HAP-1 (cell line): ENCODE data around the gene DYRK1A.

Experiments used
- DNase-seq, 2 experiments: peaks; one replicate each; pipeline ENCODE4 v3.0.0-alpha.2; 2016 to 2020; ENCODE audit warnings: low spot score in 2 of 2
- H3K27me3 ChIP-seq: fragments of 250-450 bp; sonication (Bioruptor Pico); 2 replicates; pipeline ENCODE4 v1.5.1; 2020; ENCODE audit warnings: low read depth, mild to moderate bottlenecking, moderate library complexity
- H3K36me3 ChIP-seq: fragments of 250-450 bp; sonication (Bioruptor Pico); replicated peaks from 2 replicates; pipeline ENCODE4 v1.5.1; 2020; ENCODE audit warnings: mild to moderate bottlenecking
- H3K4me1 ChIP-seq: fragments of 250-450 bp; sonication (Bioruptor Pico); 2 replicates; pipeline ENCODE4 v1.5.1; 2020; ENCODE audit warnings: mild to moderate bottlenecking
- H3K4me3 ChIP-seq: fragments of 250-450 bp; sonication (Bioruptor Pico); 2 replicates; pipeline ENCODE4 v1.5.1; 2020; ENCODE audit warnings: mild to moderate bottlenecking, moderate library complexity
- H3K9me3 ChIP-seq: fragments of 250-450 bp; sonication (Bioruptor Pico); 2 replicates; pipeline ENCODE4 v1.5.1; 2020; ENCODE audit warnings: mild to moderate bottlenecking, moderate library complexity
- in situ Hi-C: fragments of 300-500 bp; cut with MboI; formaldehyde crosslinking; loops from 3 replicates; pipeline ENCODE4 v1.14.3; 2020; ENCODE audit warnings: low sequenced_read_pairs, inconsistent platforms, mixed read lengths

DYRK1A gene

GRCh38 chr21:37369307-37369854 lies 2.8 kb downstream of the DYRK1A start:
- peaks cover 3% of the 10 kb centered on the region; the same call in 1 of the 2 replicates for H3K36me3 ChIP-seq
- H3K9me3 ChIP-seq, result no peaks in the 10 kb centered on the region
- no peak for DNase-seq
- peaks cover 27% of the 10 kb centered on the region for H3K4me1 ChIP-seq
- in situ Hi-C loops, result no loop called here
- peak overlapping the region; percentile 59 for H3K4me3 ChIP-seq
- H3K27me3 ChIP-seq, result no peaks in the 10 kb centered on the region

GRCh38 chr21:37370152-37371040 lies 3.8 kb downstream of the DYRK1A start:
- peak overlapping the region; percentile 59 for H3K4me3 ChIP-seq
- no peaks in the 10 kb centered on the region for H3K9me3 ChIP-seq
- peaks cover 3% of the 10 kb centered on the region; the same call in 1 of the 2 replicates for H3K36me3 ChIP-seq
- no peaks in the 10 kb centered on the region for H3K27me3 ChIP-seq
- DNase-seq, result peak in 1 of 2 experiments; percentile 45
- in situ Hi-C loops, result no loop called here
- H3K4me1 ChIP-seq, result peaks cover 30% of the 10 kb centered on the region

DNA sequence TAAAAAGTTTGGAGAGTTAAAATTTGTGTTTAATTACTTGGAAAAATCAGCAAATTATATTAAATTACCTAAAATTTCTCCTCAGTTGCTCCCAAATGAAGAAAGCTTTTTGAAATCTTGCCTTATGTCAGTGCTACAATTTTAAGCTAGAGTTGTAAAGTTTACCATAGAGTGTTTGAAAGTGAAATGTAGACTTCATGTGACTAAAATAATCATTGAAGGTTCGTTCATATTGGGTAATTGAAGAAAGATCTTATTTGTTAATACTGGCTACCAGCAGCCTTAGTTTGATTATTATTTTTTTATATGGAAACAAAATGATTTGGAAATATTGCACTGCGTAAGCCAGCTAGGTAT lies 4.4 kb downstream of the DYRK1A start:
- H3K4me3 ChIP-seq, result no peak overlapping the region
- no peaks in the 10 kb centered on the region for H3K27me3 ChIP-seq
- H3K4me1 ChIP-seq, result peaks cover 30% of the 10 kb centered on the region
- peaks cover 3% of the 10 kb centered on the region; the same call in 1 of the 2 replicates for H3K36me3 ChIP-seq
- no peak for DNase-seq
- in situ Hi-C loops, result no loop called here
- no peaks in the 10 kb centered on the region for H3K9me3 ChIP-seq

DNA sequence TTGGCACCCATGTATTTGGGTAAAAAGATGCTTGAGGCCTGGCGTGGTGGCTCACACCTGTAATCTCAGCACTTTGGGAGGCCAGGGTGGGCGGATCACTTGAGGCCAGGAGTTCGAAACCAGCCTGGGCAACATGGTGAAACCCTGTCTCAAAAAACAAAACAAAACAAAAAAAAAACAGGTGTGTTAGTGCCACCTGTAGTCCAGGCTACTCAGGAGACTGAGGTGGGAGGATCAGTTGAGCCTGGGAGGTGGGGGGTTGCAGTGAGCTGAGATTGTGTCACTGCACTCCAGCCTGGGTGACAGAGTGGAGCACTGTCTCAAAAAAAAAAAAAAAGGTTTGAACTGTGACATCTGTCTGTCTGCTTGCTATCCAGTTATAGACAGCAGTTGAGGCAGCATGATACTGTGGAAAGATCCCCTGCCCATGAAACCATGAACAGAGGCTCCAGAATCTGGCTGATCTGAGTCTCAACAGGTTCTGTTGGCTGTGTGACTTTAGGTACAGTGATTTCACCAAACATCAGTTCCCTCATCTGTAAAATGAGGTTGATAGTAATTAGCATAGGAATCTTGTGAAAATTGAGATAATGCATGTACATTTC lies 5.7 kb downstream of the DYRK1A start:
- no peaks in the 10 kb centered on the region for H3K9me3 ChIP-seq
- H3K4me3 ChIP-seq, result no peak overlapping the region
- no peaks in the 10 kb centered on the region for H3K36me3 ChIP-seq
- in situ Hi-C loops, result no loop called here
- peaks cover 30% of the 10 kb centered on the region for H3K4me1 ChIP-seq
- no peak for DNase-seq
- no peaks in the 10 kb centered on the region for H3K27me3 ChIP-seq

- peaks cover 30% of the 10 kb centered on the region for H3K4me1 ChIP-seq
- H3K9me3 ChIP-seq, result no peaks in the 10 kb centered on the region
- H3K27me3 ChIP-seq, result no peaks in the 10 kb centered on the region
- in situ Hi-C loops, result no loop called here
- H3K36me3 ChIP-seq, result no peaks in the 10 kb centered on the region
- H3K4me3 ChIP-seq, result no peak overlapping the region
- DNase-seq, result no peak
These were observed 6.4 kb downstream of the DYRK1A start for GRCh38 chr21:37372951-37373350.

DNA sequence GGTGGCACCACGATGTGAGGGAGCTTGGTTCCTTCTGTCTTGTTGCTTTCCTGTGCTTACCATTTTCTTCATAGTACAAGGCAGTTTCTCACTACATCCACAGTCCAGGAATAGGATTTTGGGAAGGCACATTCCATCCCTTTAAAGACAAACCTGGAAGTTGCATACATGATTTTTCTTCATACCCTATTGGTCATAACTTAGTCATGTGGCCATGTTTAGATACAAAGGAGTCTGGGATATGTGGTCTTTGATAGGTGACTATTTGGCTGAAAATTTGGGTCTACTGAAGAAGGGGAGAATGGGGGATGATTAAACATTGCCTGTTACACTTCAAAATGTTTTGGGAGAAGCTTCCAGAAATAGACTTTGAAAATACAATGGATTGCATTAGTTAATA lies 7.0 kb downstream of the DYRK1A start:
- H3K36me3 ChIP-seq, result no peaks in the 10 kb centered on the region; the same call in 1 of the 2 replicates
- in situ Hi-C loops, result no loop called here
- no peak for DNase-seq
- no peak overlapping the region for H3K4me3 ChIP-seq
- H3K9me3 ChIP-seq, result no peaks in the 10 kb centered on the region
- H3K4me1 ChIP-seq, result peaks cover 30% of the 10 kb centered on the region
- no peaks in the 10 kb centered on the region for H3K27me3 ChIP-seq

DNA sequence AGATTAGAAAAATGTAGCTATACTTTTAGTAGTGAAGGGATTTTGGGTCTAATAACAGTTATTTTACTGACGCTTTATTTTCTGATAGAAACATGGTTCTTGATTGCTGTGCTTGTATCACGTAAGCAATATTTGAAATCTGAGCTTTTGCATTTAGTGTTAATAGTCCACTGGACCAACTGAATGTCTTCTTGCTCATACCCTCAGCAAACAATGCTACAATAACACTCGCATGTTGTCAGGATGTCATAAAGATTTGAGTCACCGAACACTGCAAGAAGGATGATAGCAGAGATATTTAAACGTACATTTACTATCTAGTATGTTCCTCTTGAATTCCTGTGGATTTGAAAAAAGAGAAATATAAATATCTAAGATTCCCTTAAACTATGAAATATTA lies 7.5 kb downstream of the DYRK1A start:
- in situ Hi-C loops, result no loop called here
- no peaks in the 10 kb centered on the region for H3K9me3 ChIP-seq

DNA sequence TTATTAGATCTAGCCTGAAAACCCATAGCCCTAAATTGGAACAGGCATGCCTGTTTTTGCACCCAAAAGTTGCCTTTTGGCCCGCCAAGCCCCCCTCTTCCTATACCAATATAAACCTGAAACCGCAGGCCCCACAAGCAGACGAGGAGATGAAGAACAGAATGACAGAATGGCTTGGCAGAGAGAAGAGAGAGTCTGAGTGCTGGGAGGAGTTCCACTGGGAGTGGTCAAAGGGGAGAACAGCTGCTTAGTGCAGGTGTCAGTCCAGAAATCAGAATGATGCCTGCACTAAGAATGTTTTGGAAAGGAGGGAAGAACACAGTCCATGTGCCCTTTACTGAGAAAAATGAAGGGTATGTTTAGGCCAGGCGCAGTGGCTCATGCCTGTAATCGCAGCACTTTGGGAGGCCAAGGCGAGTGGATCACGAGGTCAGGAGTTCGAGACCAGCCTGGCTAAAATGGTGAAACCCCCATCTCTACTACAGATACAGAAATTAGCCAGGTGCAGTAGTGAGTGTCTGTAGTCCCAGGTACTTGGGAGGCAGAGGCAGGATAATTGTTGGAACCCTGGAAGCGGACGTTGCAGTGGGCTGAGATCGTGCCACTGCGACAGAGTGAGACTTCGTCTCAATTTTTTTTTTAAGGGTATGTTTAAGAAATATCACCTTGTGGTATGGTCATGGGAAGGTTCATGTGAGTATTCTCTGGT lies 9.4 kb downstream of the DYRK1A start:
- Histone ChIP-seq H3K4me3 (no peak overlapping the region), H3K9me3 (no peaks in the 10 kb centered on the region), H3K27me3 (no peaks in the 10 kb centered on the region), H3K4me1 (peaks cover 24% of the 10 kb centered on the region), H3K36me3 (no peaks in the 10 kb centered on the region; the same call in 1 of the 2 replicates)
- in situ Hi-C loops, result no loop called here
- DNase-seq, result no peak

More for the DNA sequence above, 7.5 kb downstream of the DYRK1A start:
- no peak overlapping the region for H3K4me3 ChIP-seq
- H3K4me1 ChIP-seq, result peaks cover 30% of the 10 kb centered on the region
- no peak for DNase-seq
- H3K36me3 ChIP-seq, result no peaks in the 10 kb centered on the region; the same call in 1 of the 2 replicates
- H3K27me3 ChIP-seq, result no peaks in the 10 kb centered on the region

- H3K36me3 ChIP-seq, result no peaks in the 10 kb centered on the region; the same call in 1 of the 2 replicates
- no peaks in the 10 kb centered on the region for H3K27me3 ChIP-seq
- peaks cover 20% of the 10 kb centered on the region for H3K4me1 ChIP-seq
- no peak overlapping the region for H3K4me3 ChIP-seq
- H3K9me3 ChIP-seq, result no peaks in the 10 kb centered on the region
- in situ Hi-C loops, result no loop called here
- DNase-seq, result no peak
These were observed 12.1 kb downstream of the DYRK1A start for GRCh38 chr21:37378700-37379139.

GRCh38 chr21:37380349-37381323 lies 14.1 kb downstream of the DYRK1A start:
- H3K9me3 ChIP-seq, result no peaks in the 10 kb centered on the region
- no peak for DNase-seq
- peaks cover 8% of the 10 kb centered on the region for H3K4me1 ChIP-seq
- in situ Hi-C loops, result no loop called here
- H3K4me3 ChIP-seq, result no peak overlapping the region
- H3K36me3 ChIP-seq, result no peaks in the 10 kb centered on the region; the same call in 1 of the 2 replicates
- H3K27me3 ChIP-seq, result no peaks in the 10 kb centered on the region

GRCh38 chr21:37381883-37382585 lies 15.5 kb downstream of the DYRK1A start:
- in situ Hi-C loops, result no loop called here

DNA sequence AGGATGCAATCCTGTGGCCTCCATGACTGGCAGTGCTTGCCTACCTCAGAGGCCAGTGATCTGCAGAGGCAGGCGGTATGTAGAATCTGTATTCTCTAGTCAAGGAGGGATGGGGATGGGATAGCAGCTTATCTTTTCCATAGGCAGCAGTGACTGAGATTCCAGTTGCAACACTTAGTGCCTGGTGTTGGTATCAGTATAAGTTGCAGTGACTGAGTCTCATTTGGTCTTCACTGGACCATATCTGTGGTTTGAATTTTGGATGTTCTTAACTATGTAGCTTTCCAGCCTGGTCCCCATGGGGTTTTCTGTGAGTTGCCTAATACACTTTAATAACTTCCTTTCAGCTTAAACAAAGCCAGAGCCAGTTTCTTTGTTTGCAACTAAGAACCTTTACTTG lies 16.5 kb downstream of the DYRK1A start:
- Histone ChIP-seq H3K36me3 (no peaks in the 10 kb centered on the region; the same call in 1 of the 2 replicates), H3K4me3 (no peak overlapping the region)

More at GRCh38 chr21:37381883-37382585, 15.5 kb downstream of the DYRK1A start:
- no peak for DNase-seq
- H3K4me3 ChIP-seq, result no peak overlapping the region
- H3K36me3 ChIP-seq, result no peaks in the 10 kb centered on the region; the same call in 1 of the 2 replicates
- peaks cover 9% of the 10 kb centered on the region for H3K4me1 ChIP-seq
- no peaks in the 10 kb centered on the region for H3K27me3 ChIP-seq
- H3K9me3 ChIP-seq, result no peaks in the 10 kb centered on the region

More for the DNA sequence above, 16.5 kb downstream of the DYRK1A start:
- DNase-seq, result no peak
- no peaks in the 10 kb centered on the region for H3K27me3 ChIP-seq
- in situ Hi-C loops, result no loop called here
- peaks cover 9% of the 10 kb centered on the region for H3K4me1 ChIP-seq
- H3K9me3 ChIP-seq, result no peaks in the 10 kb centered on the region
